ENCODE results near the gene FBLN5.

- TF ChIP-seq POLR2AphosphoS5 (IDR thresholded peaks at IDR 0.05) (no peak), CTCF (IDR thresholded peaks at IDR 0.05) (no peak)
Measured at GRCh38 chr14:91827746-91828145, 119.7 kb downstream of the FBLN5 start.
